Activated T-helper 2 cell treated with anti-CD3 and anti-CD28 coated beads, Interferon-gamma antibody, Interleukin-2, Interleukin-4, amounts not matched to agents 10 μg/mL and 5 μg/mL and 100 μg/mL, durations not matched to agents 14 hours and 24 hours and 36 hours (primary cell): ENCODE measurements around the gene SRRM1. TPM values are rescaled to one million over a fixed set of nuclear protein-coding genes. Genes with fewer than 3 reads are reported as not detected.
"Not testable (repeated sequence)": the region's sequence is repeated elsewhere in the genome, so short reads cannot be mapped to it uniquely, and the experiment has no call there.

Experiments used
- DNase-seq: peaks from one replicate; pipeline ENCODE4 v3.0.0; 2021; ENCODE audit warnings: low spot score
- H3K27ac Mint-ChIP-seq: one replicate; pipeline ENCODE4 v1.8.0; 2021; ENCODE audit warnings: mixed read lengths
- H3K27me3 Mint-ChIP-seq: one replicate; pipeline ENCODE4 v1.8.0; 2021; ENCODE audit warnings: low read depth, mixed read lengths
- H3K36me3 Mint-ChIP-seq: one replicate; pipeline ENCODE4 v1.8.0; 2021; ENCODE audit warnings: low read depth, mixed read lengths
- H3K4me1 Mint-ChIP-seq: one replicate; pipeline ENCODE4 v1.8.0; 2021; ENCODE audit warnings: low read depth, mixed read lengths
- H3K4me3 Mint-ChIP-seq: one replicate; pipeline ENCODE4 v1.8.0; 2021; ENCODE audit warnings: low read depth, mild to moderate bottlenecking, moderate library complexity, mixed read lengths
- H3K9me3 Mint-ChIP-seq: one replicate; pipeline ENCODE4 v1.8.0; 2021; ENCODE audit warnings: mixed read lengths
- intact Hi-C: fragments of 100-400 bp; cut with micrococcal nuclease; formaldehyde crosslinking; loops from one replicate; pipeline ENCODE4 v1.15.1; 2023
- total RNA-seq: library from RNA; stranded (reverse); gene quantifications from 2 replicates; pipeline ENCODE4 v1.2.3, GENCODE V29; 2022

SRRM1 gene
- total RNA-seq, 1 donor from 2014 or later: 223 TPM

DNA sequence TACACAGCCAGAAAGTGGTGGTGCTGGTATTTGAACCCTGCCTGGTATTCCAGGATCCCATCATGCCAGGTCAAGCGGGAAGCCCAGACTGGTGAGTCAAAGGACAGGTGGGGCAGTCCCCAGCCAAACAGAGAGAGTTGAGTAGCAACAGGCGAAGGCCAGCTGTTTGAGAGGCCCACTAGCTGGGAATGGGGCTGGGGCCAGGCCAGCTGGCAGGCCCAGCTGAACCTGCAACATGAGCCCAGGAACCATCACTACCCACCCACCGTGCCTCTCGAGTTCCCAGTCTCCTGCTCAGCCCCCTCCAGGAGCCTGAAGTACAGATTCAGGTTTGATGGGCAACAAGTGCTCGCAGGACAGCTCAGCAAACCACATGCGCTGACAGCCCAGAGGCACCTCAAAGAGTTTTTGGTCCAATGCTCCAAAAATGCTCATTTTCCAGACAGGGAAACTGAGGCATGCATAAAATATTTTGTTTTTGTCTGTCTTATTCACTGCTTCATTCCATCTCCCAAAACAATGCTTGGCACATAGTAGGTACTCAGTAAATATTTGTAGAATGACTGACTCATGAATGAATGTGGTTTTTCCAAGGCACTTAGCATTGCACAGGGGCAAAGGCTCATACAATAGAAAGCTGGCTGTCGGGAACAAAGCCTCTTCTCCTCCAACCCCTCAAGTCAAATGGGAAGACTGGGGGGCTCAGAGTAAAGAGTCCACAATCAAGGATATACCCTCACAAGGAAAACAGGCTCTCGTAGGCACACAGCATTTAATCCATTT is 59.6 kb downstream of the SRRM1 start:
- no peak for DNase-seq
- Mint-ChIP-seq H3K36me3 (no peaks in the 10 kb centered on the region), H3K27me3 (no peaks in the 10 kb centered on the region), H3K4me1 (peaks cover 5% of the 10 kb centered on the region), H3K9me3 (no peaks in the 10 kb centered on the region), H3K27ac (no peak overlapping the region), H3K4me3 (no peak overlapping the region)
- intact Hi-C loops: no loop called here

DNA sequence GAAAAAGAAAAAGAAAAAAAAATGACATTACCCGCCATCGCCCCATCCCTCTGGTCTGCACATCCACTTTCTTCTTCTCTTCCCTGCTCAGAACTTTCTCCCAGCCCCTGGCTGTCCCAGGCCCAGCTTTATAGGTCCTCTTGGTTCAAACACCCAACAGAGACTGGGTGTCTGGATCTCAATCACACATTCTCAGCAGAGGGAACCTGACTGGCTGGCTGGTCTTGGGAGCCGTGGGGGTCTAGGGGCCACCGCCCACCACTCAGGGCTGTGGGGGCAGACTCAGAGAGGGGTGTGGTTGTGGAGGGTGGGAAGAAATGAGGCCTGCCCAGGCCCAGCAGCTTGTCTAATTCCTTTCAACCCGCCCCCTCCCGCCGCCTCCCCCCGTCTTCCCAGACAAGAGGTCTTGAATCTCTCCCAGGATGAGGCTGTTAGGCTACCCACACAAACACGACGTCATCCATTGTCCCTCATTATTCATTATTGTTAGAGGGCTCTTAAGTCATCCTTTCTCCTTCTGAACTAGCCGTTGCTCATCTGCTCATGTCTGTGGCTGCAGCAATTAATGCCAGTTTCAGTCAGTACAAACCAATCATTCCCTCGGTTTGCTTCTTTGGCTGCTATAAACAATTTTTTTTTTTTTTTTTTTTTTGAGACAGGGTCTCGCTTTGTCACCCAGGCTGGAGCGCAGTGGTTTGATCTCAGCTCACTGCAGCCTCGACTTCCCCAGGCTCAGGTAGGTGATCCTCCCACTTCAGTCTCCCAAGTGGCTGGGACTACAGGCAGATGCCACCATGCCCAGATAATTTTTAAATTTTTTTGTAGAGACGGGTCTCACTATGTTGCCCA is 61.5 kb downstream of the SRRM1 start:
- peaks cover 10% of the 10 kb centered on the region for H3K4me1 Mint-ChIP-seq
- H3K36me3 Mint-ChIP-seq: no peaks in the 10 kb centered on the region
- no peaks in the 10 kb centered on the region for H3K9me3 Mint-ChIP-seq
- H3K27me3 Mint-ChIP-seq: no peaks in the 10 kb centered on the region
- intact Hi-C loops: no loop called here
- DNase-seq: no peak
- no peak overlapping the region for H3K27ac Mint-ChIP-seq
- no peak overlapping the region for H3K4me3 Mint-ChIP-seq

DNA sequence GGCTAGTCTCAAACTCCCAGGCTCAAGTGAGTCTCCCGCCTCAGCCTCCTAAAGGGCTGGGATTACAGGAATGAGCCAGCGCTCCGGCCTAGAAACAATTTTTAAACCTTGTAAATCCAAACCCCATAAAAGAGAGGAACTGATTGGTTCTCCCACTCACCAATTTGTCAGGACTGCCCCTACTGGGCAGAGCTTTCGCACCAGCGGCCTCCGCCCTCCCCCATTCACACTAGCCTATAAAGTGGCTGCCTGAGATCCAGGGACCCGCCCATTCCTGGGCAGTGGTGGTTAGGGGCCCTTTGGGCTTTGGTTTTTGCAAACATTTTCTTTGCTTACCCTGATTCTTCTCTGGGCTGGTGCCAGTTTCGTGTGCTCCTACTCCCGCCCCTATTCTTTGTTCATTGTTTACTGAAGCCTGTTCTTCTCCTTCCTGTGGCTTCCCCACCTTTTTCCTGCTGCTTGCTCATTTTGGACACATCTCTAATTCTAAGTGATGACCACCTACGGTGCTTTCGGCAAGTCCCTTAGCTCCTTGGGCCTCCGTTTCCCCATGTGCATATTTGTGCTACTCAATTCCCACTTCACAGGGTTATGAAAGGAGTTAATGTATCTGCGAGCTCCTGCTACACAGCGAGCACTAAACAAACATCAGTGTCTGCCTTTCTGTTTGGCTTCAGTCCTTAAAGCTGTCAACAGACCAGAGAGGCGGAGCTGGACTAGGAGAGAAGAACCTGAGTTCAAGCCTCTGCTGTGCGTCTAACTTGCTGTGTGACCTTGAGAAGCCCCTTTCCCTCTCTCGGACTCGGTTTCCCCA is 62.4 kb downstream of the SRRM1 start:
- Mint-ChIP-seq H3K36me3 (no peaks in the 10 kb centered on the region), H3K9me3 (no peaks in the 10 kb centered on the region), H3K4me3 (no peak overlapping the region), H3K4me1 (peaks cover 14% of the 10 kb centered on the region), H3K27me3 (no peaks in the 10 kb centered on the region), H3K27ac (no peak overlapping the region)
- DNase-seq: peak; percentile 35
- intact Hi-C loops: no loop called here

DNA sequence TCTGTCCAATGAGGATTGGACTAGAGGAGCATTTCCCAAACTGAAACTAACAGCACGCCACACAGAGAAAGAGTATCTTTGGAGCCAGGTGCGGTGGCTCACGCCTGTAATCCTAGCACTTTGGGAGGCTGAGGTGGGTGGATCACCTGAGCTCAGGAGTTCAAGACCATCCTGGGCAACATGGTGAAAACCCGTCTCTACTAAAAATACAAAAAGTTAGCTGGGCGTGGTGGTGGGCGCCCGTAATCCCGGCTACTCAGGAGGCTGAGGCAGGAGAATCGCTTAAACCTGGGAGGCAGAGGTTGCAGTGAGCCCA is 62.9 kb downstream of the SRRM1 start:
- H3K36me3 Mint-ChIP-seq, intact Hi-C loops, H3K27me3 Mint-ChIP-seq, DNase-seq, H3K4me3 Mint-ChIP-seq, H3K9me3 Mint-ChIP-seq, H3K27ac Mint-ChIP-seq: not testable (repeated sequence)
- peaks cover 14% of the 10 kb centered on the region for H3K4me1 Mint-ChIP-seq

DNA sequence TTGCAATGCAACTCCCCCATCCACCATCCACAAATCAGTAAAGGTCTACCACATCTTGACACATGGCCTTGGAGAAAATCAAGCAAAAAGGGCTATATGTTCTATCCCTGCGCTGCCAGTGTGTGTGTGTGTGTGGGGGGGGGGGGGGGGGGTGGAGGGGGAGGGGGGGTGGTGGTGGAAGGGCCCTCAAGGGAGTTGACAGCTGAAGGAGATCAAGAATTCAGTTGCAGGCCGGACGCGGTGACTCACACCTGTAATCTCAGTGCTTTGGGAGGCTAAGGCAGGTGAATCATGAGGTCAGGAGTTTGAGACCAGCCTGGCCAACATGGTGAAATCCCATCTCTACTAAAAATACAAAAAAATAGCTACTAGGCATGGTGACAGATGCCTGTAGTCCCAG is 64.6 kb downstream of the SRRM1 start:
- no peaks in the 10 kb centered on the region for H3K27me3 Mint-ChIP-seq
- no peak overlapping the region for H3K27ac Mint-ChIP-seq
- H3K4me1 Mint-ChIP-seq: peaks cover 14% of the 10 kb centered on the region
- no peaks in the 10 kb centered on the region for H3K9me3 Mint-ChIP-seq
- H3K4me3 Mint-ChIP-seq: no peak overlapping the region
- DNase-seq: no peak
- intact Hi-C loops: no loop called here
- no peaks in the 10 kb centered on the region for H3K36me3 Mint-ChIP-seq

DNA sequence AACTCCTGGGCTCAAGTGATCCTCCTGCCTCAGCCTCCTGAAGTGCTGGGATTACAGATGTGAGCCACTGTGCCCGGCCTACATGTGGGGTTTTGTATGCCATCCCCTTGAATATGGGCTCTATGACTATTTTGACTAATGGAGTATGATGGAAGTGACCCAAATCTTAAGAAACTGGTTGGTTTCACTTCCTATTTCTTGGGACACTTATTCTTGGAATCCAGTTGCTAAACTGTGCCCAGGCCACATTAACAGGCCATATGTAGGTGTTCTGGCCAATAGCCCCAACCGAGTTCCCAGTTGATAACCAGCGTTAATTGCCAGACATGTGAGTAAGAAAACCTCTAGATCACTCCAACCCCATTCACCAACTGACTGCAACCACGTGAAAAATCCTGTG is 65.8 kb downstream of the SRRM1 start:
- H3K36me3 Mint-ChIP-seq: no peaks in the 10 kb centered on the region
- peaks cover 14% of the 10 kb centered on the region for H3K4me1 Mint-ChIP-seq
- no peak overlapping the region for H3K4me3 Mint-ChIP-seq
- intact Hi-C loops: no loop called here
- DNase-seq: no peak
- no peaks in the 10 kb centered on the region for H3K27me3 Mint-ChIP-seq
- H3K9me3 Mint-ChIP-seq: no peaks in the 10 kb centered on the region
- H3K27ac Mint-ChIP-seq: no peak overlapping the region

DNA sequence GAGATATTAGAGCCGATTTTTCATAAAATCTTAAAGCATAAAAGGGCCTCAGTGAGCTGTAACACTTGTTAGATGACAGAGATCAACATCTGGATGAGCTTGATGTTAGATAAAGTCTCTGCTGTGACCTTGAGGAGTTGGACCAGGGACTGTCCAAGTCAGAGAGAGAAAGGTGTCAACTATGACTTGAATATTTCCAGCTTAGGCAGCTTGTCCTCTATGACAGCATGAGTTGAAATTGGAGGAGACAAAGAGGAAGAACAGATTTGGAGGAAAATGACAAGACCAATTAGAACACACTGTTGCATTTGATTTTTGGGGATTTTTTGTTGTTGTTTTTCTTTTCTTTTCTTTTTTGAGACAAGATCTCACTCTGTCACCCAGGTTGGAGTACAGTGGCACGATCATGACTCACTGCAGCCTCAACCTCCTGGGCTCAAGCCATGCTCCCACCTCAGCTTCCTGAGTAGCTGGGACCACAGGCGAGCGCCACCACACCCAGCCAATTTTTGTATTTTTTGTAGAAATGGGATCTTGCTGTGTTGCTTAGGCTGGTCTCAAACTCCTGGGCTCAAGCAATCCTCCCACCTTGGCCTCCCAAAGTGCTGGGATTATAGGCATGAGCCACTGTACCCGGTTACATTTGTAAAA is 66.8 kb downstream of the SRRM1 start:
- Mint-ChIP-seq H3K9me3 (no peaks in the 10 kb centered on the region), H3K36me3 (no peaks in the 10 kb centered on the region), H3K27me3 (no peaks in the 10 kb centered on the region), H3K4me3 (no peak overlapping the region), H3K27ac (no peak overlapping the region), H3K4me1 (peaks cover 16% of the 10 kb centered on the region)
- intact Hi-C loops: no loop called here
- peak; percentile 17 for DNase-seq

DNA sequence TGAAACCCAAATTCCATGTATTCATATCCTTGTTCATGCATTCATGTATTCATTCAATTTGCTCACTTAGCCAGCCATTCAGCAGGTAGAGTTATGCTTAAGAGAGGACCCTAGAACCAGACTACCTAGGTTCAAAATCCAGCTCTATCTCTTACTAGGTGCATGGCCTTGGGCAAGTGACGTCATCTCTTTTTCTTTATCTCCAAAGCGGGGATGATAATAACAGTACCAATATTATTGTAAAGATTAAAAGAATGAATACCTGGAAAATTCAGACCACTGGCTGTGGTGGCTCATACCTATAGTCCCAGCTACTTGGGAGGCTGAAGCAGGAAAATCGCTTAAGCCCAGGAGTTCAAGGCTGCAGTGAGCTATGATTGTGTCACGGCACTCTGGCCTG is 68.2 kb downstream of the SRRM1 start:
- no peak for DNase-seq
- Mint-ChIP-seq H3K27me3 (no peaks in the 10 kb centered on the region), H3K9me3 (no peaks in the 10 kb centered on the region), H3K4me1 (peaks cover 16% of the 10 kb centered on the region), H3K27ac (no peak overlapping the region), H3K36me3 (no peaks in the 10 kb centered on the region), H3K4me3 (no peak overlapping the region)
- intact Hi-C loops: no loop called here

DNA sequence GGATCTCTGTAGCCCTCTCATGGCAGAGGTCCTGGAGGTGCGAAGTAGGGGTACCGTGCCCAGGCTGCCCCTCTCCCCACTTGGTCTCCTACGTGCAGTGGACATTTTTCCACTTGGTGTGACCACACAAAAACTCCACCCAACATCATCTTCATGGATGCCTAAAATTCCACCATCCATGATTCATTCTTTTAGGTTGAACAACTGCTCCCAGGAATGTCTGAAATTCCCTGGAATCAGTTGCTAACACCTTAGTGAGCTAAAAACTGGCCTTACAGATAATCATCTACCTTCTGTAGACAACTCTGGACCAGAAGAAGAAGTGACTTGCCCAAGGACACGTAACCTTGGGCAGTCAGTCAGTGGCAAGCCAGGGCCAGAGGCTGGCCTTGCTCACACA is 70.1 kb downstream of the SRRM1 start:
- Mint-ChIP-seq H3K36me3 (no peaks in the 10 kb centered on the region), H3K4me3 (no peak overlapping the region), H3K27ac (no peak overlapping the region), H3K9me3 (no peaks in the 10 kb centered on the region), H3K27me3 (no peaks in the 10 kb centered on the region), H3K4me1 (peaks cover 16% of the 10 kb centered on the region)
- intact Hi-C loops: no loop called here
- DNase-seq: no peak

DNA sequence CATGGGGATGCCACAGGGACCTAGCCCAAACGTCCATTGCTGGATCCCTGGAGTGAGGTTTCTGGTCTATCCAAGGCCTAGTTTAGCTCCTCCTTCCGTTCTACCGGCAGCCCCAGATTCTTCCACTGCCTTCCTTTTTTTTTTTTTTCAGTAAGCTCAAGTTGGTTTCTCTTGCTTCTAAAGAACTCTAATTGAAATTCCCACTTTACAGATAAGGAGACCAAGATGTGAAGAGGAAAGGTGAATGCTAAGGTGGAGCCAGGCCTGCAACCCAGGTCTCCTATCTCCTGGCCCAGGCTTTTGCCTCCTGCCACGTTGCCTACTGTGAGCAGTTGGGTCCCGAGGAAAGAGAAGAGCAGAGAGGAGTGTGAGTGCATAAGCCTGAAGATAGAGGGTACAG is 70.6 kb downstream of the SRRM1 start:
- Mint-ChIP-seq H3K4me3 (no peak overlapping the region), H3K27me3 (no peaks in the 10 kb centered on the region), H3K27ac (no peak overlapping the region), H3K36me3 (no peaks in the 10 kb centered on the region), H3K9me3 (no peaks in the 10 kb centered on the region), H3K4me1 (peaks cover 16% of the 10 kb centered on the region)
- no peak for DNase-seq
- intact Hi-C loops: no loop called here

DNA sequence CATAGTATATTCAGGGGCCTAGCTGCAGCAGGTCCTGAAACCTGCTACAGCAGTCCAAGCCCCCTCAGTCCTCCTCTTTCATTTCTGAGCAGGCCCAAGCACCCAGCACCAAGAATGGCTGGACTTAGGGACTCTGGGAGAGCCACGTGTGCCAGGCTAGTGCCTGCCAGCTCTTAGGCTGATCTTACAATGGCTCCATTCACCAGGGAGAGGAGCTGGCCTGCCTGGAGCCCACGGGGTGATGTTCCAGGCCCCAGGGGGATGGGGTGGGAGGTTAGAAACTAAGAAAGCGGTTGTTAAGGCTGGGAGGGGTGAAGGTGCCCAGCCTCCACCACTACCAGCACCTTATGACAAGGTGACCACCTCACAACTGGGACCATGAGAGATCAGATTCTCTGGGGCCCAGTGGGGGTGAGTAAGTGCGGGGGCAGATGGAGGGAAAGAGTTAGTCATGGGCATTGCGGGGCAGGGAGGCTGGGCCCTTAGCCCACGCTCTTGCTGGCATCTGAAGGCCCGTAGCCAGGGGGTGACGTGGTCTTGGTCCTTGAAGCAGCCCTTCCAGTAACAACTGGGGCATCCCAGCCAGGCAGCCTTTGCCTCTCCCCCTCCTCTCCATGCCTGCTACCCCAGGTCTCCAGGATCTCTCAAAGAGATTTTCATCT is 71.9 kb downstream of the SRRM1 start:
- intact Hi-C loops: no loop called here
- H3K36me3 Mint-ChIP-seq: no peaks in the 10 kb centered on the region
- H3K27me3 Mint-ChIP-seq: no peaks in the 10 kb centered on the region
- H3K27ac Mint-ChIP-seq: no peak overlapping the region
- no peak for DNase-seq
- no peak overlapping the region for H3K4me3 Mint-ChIP-seq
- H3K4me1 Mint-ChIP-seq: peaks cover 8% of the 10 kb centered on the region
- no peaks in the 10 kb centered on the region for H3K9me3 Mint-ChIP-seq

DNA sequence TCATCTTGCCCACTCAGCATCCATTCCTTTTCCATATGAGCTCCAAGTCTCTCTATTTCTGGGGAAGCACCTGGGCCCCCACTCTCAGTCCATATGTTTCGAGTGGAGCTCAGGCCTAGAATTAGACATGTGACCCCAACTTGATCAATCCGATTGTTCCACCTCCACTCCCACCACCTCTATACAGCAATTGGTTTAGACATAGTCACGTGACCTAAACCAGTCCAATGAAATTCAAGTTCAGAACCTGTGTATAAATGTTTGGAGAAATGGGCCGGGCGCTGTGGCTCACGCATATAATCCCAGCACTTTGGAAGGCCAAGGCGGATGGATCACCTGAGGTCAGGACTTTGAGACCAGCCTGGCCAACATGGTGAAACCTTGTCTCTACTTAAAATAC is 72.6 kb downstream of the SRRM1 start:
- Mint-ChIP-seq H3K4me1 (peaks cover 8% of the 10 kb centered on the region), H3K4me3 (no peak overlapping the region), H3K27ac (peak overlapping the region; percentile 27), H3K36me3 (no peaks in the 10 kb centered on the region), H3K27me3 (no peaks in the 10 kb centered on the region), H3K9me3 (no peaks in the 10 kb centered on the region)
- intact Hi-C loops: no loop called here
- DNase-seq: no peak
